ENCODE data around the gene RHOA. TPM values are rescaled to one million over a fixed set of nuclear protein-coding genes. Genes with fewer than 3 reads are reported as not detected.
"Not testable (repeated sequence)": the region's sequence is repeated elsewhere in the genome, so short reads cannot be mapped to it uniquely, and the experiment has no call there.

The RHOA gene
- total RNA-seq, 2 donors from 2014 or later: 274 to 317 TPM

DNA sequence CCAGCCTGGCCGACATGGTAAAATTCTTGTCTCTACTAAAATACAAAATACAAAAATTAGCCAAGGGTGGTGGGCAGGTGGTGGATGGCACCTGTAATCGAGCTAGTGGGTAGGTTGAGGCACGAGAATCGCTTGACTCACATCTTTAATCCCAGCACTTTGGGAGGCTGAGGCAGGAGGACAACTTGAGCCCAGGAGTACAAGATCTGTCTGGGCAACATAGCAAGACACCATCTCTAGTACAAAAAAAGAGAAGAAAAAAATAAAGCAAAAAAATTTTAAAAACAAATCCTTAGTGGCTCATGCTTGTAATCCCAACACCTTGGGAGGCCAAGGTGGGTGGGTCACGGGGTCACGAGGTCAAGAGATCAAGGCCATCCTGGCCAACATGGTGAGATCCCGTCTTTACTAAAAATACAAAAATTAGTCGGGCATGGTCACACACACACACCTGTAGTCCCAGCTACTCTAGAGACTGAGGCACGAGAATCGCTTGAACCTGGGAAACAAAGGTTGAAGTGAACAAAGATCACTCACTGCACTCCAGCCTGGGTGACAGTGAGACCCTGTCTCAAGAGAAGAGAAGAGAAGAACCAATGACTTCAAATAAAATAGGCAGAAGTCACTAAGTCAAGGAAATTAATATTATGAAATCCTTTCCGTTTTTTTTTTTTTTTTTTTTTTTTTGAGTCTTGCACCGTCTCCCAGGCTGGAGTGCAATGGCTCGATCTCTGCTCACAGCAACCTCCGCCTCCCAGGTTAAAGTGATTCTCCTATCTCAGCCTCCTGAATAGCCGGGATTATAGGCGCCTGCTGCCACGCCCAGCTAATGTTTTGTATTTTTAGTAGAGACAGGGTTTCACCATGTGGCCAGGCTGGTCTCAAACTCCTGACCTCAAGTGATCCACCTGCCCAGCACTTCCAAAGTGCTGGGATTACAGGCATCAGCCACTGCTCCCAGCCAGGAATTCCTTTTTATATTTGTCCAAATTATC, 4.9 kb downstream of the RHOA start:
- Mint-ChIP-seq H3K36me3 (ENCODE audit: low read depth) (no peaks in the 10 kb centered on the region), H3K27ac (peak overlapping the region; percentile 74), H3K4me1 (peaks cover 44% of the 10 kb centered on the region), H3K27me3 (no peaks in the 10 kb centered on the region), H3K4me3 (peak overlapping the region; percentile 56)
- DNase-seq (no peak), ATAC-seq (no peak)
- no peaks in the 10 kb centered on the region for H3K9me3 ChIP-seq (ENCODE audit: control insufficient read depth, low read length, poor library complexity, severe bottlenecking)

DNA sequence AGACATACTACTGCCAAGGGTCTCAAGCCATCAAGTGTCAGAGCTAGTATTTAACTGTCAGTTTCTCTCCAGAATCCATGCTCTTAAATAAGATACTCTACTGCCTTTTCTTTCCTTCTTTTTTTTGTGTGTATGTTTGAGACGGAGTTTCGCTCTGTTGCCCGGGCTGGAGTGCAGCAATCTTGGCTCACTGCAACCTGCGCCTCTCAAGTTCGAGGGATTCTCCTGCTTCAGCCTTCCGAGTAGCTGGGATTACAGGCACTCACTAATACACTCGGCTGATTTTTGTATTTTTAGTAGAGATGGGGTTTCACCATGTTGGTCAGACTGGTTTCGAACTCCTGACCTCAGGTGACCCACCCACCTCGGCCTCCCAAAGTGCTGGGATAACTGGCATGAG, 6.2 kb downstream of the RHOA start:
- peak overlapping the region; percentile 42 for H3K4me3 Mint-ChIP-seq

DNA sequence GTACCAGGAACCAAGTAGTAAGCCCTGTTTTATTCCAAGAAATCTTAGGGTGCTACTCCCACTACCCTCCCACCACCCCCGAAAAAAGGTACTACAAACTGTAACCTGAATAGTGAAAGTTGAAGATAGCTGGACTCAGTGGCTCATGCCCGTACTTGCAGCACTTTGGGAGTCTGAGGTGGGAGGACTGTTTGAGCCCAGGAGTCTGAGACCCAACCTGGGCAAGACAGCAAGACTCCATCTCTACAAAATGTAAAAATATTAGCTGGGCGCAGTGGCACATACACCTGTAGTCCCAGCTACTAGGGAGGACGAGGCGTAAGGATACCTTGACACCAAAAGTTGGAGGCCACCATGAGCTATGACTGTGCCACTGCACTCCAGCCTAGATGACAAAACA, 7.9 kb downstream of the RHOA start:
- H3K4me1 Mint-ChIP-seq: peaks cover 42% of the 10 kb centered on the region
- H3K27me3 Mint-ChIP-seq: no peaks in the 10 kb centered on the region
- no peak overlapping the region for H3K4me3 Mint-ChIP-seq
- H3K27ac Mint-ChIP-seq: peak overlapping the region; percentile 6
- DNase-seq (no peak), ATAC-seq (no peak)
- no peaks in the 10 kb centered on the region for H3K9me3 ChIP-seq (ENCODE audit: control insufficient read depth, low read length, poor library complexity, severe bottlenecking)
- H3K36me3 Mint-ChIP-seq (ENCODE audit: low read depth): no peaks in the 10 kb centered on the region

More for the DNA sequence above, 6.2 kb downstream of the RHOA start:
- H3K27me3 Mint-ChIP-seq; H3K36me3 Mint-ChIP-seq (ENCODE audit: low read depth); ATAC-seq; H3K9me3 ChIP-seq (ENCODE audit: control insufficient read depth, low read length, poor library complexity, severe bottlenecking); DNase-seq: not testable (repeated sequence)
- Mint-ChIP-seq H3K27ac (peak overlapping the region; percentile 74), H3K4me1 (peaks cover 46% of the 10 kb centered on the region)

DNA sequence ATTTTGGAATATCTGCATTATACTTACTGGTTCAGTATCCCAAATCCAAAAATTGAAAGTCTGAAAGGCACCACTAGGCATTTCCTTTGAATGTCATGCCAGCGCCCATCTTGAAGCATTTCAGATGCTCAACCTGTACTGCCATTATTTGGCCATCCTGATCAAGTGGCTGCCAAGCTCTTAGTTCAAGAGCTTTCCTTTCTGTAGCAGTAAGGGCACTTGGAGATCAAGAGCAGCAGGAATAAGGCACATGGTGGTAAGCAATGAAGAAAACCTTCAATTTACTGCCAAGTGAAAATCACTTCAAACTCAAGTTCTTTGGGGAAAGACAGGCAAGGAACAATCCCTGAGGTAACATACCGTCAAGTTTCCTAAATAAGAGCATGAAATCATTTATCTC, 10.0 kb downstream of the RHOA start:
- Mint-ChIP-seq H3K27me3 (no peaks in the 10 kb centered on the region), H3K27ac (no peak overlapping the region), H3K36me3 (ENCODE audit: low read depth) (peaks cover 6% of the 10 kb centered on the region), H3K4me1 (peaks cover 44% of the 10 kb centered on the region), H3K4me3 (no peak overlapping the region)
- no peak for ATAC-seq
- no peak for DNase-seq
- H3K9me3 ChIP-seq (ENCODE audit: control insufficient read depth, low read length, poor library complexity, severe bottlenecking): no peaks in the 10 kb centered on the region

DNA sequence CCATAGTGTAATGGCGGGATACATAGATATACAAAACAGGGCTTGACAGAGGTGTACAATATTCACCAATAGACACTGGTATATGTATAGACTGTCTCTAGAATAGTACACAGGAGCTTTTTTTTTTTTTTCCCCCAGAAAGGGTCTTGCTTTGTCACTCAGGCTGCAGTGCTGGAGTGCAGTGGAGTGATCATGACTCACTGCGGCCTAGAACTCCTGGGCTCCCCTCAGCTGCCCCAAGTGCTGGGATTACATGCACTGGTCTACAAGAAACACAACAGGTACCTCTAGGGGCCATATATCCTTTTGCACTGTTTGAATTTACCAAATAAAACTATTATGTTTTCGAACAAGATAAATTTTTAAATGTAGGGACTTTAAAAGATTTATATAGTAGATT, 12.3 kb downstream of the RHOA start:
- Mint-ChIP-seq H3K27me3 (no peaks in the 10 kb centered on the region), H3K36me3 (ENCODE audit: low read depth) (peaks cover 9% of the 10 kb centered on the region), H3K4me3 (peak overlapping the region; percentile 25), H3K27ac (no peak overlapping the region), H3K4me1 (peaks cover 49% of the 10 kb centered on the region)
- ATAC-seq (peak; percentile 23), DNase-seq (no peak)
- no peaks in the 10 kb centered on the region for H3K9me3 ChIP-seq (ENCODE audit: control insufficient read depth, low read length, poor library complexity, severe bottlenecking)

DNA sequence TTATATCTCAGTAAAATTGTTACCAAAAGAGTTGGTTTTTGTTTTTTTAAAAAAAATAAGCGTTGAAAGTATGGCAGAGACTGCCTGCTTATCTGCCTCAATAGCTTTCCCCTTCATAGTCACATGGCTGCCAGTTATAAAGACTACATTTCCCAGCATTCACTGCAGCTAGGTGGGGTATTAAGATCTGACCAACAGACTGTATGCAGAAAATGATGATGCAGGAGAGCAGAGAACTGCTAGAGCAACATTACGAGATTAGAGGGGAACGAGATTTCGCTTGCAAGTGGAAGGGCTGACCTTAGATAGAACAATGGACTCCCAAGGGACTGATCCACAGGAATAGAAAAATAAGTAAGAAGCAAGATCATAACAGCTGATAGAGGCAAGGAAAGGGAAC, 14.3 kb downstream of the RHOA start:
- DNase-seq (no peak), ATAC-seq (peak; percentile 65)
- Mint-ChIP-seq H3K4me1 (peaks cover 54% of the 10 kb centered on the region), H3K4me3 (no peak overlapping the region), H3K27me3 (no peaks in the 10 kb centered on the region), H3K36me3 (ENCODE audit: low read depth) (peaks cover 9% of the 10 kb centered on the region), H3K27ac (peak overlapping the region; percentile 90)
- H3K9me3 ChIP-seq (ENCODE audit: control insufficient read depth, low read length, poor library complexity, severe bottlenecking): no peaks in the 10 kb centered on the region

DNA sequence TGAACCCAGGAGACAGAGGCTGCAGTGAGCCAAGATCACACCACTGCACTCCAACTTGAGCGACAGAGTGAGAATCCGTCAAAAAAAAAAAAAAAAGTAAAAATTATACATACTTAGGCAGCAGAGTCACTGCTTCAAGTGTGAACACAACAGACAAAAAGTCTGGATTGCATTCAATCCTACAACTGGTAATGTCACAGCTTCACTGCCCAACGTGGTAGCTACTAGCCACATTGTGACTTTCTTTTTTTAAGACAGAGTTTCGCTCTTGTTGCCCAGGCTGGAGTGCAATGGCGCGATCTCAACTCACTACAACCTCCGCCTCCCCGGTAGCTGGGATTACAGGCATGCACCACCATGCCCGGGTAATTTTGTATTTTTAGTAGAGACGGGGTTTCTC, 20.5 kb downstream of the RHOA start:
- not testable (repeated sequence) for H3K9me3 ChIP-seq (ENCODE audit: control insufficient read depth, low read length, poor library complexity, severe bottlenecking); H3K4me3 Mint-ChIP-seq; H3K27me3 Mint-ChIP-seq; DNase-seq; ATAC-seq; H3K36me3 Mint-ChIP-seq (ENCODE audit: low read depth)
- Mint-ChIP-seq H3K27ac (peak overlapping the region; percentile 47), H3K4me1 (peaks cover 48% of the 10 kb centered on the region)

DNA sequence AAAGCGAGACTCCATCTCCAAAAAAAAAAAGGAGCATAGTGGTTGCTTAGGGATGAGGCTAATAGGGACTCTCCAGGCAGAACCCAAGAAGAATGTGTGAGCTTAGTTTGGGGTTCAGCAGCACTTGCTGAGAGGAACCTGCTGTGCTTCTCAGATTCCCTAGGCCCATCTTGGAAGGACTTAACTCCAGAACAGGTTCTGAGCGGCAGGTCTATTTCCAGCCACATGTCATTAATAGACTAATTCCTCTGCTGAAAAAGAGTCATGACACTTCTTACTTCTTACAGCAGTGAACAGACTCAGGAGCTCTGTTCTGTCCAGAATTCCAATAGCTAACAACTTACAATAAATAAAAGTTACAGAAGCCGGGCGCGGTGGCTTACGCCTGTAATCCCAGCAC, 22.5 kb downstream of the RHOA start:
- ATAC-seq (no peak), DNase-seq (no peak)
- Mint-ChIP-seq H3K27me3 (no peaks in the 10 kb centered on the region), H3K27ac (peak overlapping the region; percentile 53), H3K4me3 (no peak overlapping the region), H3K4me1 (peaks cover 38% of the 10 kb centered on the region), H3K36me3 (ENCODE audit: low read depth) (no peaks in the 10 kb centered on the region)
- H3K9me3 ChIP-seq (ENCODE audit: control insufficient read depth, low read length, poor library complexity, severe bottlenecking): no peaks in the 10 kb centered on the region

DNA sequence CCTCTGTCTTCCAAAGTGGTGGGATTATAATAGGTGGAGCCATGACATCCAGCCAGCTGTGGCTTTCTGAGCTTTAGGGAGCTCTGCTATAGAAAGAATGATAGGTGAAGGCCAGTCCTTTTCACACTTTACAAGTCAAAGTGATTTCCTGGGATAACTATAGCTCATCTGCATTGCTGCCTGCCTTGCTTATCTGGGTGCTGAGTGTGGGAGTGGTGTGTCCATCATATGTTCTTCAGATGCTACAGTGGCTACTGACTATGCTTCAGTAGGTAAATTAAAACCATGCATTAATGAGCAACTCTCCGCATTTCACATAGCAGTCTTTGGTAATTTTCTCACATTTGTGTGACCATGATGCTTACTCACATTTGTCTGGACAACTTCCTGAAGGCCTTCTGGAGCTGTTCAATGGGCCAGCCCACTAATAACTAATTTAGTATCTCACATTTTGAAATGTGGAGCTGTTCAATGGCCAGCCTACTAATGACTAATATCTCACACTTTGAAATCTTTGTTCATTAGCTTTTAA, 23.4 kb downstream of the RHOA start:
- peaks cover 44% of the 10 kb centered on the region for H3K4me1 Mint-ChIP-seq
- H3K9me3 ChIP-seq (ENCODE audit: control insufficient read depth, low read length, poor library complexity, severe bottlenecking): no peaks in the 10 kb centered on the region
- ATAC-seq: no peak
- peak overlapping the region; percentile 19 for H3K4me3 Mint-ChIP-seq
- no peak for DNase-seq
- H3K27me3 Mint-ChIP-seq: no peaks in the 10 kb centered on the region
- H3K36me3 Mint-ChIP-seq (ENCODE audit: low read depth): no peaks in the 10 kb centered on the region
- peak overlapping the region; percentile 77 for H3K27ac Mint-ChIP-seq

DNA sequence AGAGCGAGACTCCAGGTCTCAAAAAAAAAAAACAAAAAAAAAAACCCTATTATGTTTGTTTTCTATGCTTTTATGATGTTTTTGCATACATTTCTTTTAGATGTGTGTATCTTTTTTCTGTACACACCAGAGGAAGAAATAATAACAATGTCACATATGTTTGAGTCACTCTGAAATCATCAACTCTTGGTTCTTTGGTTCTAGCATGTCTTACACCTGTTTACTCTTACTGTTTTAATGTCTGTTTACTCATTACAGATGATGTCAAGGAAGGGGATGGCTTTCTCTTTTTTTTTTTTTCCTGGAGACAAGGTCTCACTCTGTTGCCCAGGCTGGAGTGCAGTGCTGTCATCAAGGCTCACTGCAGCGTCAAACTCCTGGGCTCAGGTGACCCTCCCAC, 24.1 kb downstream of the RHOA start:
- H3K9me3 ChIP-seq (ENCODE audit: control insufficient read depth, low read length, poor library complexity, severe bottlenecking): no peaks in the 10 kb centered on the region
- peak overlapping the region; percentile 77 for H3K27ac Mint-ChIP-seq
- peaks cover 43% of the 10 kb centered on the region for H3K4me1 Mint-ChIP-seq
- ATAC-seq (no peak), DNase-seq (no peak)
- H3K4me3 Mint-ChIP-seq: no peak overlapping the region
- H3K36me3 Mint-ChIP-seq (ENCODE audit: low read depth): no peaks in the 10 kb centered on the region
- H3K27me3 Mint-ChIP-seq: no peaks in the 10 kb centered on the region

DNA sequence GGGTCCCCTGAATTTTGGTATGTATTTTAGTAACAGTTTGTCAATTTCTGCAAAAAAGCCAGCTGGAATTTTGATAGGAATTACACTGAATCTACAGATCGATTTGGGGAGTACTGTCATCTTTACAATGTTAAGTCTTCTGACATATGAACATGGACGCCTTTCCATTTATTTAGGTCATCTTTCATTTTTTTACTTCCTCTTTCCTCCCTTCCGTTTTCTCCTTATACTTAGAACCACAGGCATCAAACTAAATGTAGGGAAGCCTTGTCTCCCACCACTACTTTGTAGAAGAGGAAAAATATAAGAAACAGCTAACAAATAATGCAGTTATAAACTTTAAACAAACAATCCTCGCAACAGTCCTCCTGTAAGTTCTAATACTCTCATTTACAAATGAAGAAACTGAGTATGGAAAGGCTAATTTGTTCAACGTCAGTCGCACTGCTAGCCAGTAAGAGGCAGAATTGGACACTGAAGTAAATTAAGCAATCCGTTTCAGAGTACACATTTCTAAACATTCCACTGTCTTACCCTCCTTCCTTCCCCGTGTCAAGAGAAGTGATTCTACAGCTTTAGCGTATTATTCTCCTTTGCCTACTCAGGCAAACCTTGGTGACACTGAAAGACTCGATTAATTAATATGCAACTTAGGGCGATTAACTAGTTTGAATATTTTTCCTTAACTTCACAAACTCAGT, 25.6 kb downstream of the RHOA start:
- H3K9me3 ChIP-seq (ENCODE audit: control insufficient read depth, low read length, poor library complexity, severe bottlenecking): no peaks in the 10 kb centered on the region
- Mint-ChIP-seq H3K4me1 (peaks cover 44% of the 10 kb centered on the region), H3K4me3 (peak overlapping the region; percentile 33), H3K36me3 (ENCODE audit: low read depth) (no peaks in the 10 kb centered on the region), H3K27ac (peak overlapping the region; percentile 77), H3K27me3 (no peaks in the 10 kb centered on the region)
- no peak for DNase-seq
- ATAC-seq: no peak

DNA sequence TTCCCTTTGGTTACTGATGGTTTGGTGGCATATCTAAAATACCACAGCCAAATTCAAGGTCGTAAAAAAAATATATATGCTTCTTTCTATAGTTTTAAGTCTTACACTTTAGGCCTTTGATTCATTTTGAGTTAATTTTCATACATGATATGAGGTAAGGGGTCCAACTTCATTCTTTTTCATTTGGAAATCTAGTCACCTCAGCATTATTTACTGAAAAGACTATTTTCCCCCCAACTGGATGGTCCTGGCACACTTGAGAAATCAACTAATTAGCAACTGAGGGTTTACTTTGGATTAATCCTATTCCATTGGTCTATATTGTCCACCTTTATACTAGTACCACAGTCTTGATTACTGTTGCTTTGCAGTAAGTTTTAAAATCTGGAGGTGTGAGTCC, 26.2 kb downstream of the RHOA start:
- peak overlapping the region; percentile 77 for H3K27ac Mint-ChIP-seq
- H3K4me1 Mint-ChIP-seq: peaks cover 43% of the 10 kb centered on the region
- H3K4me3 Mint-ChIP-seq: peak overlapping the region; percentile 33
- DNase-seq: no peak
- no peak for ATAC-seq
- no peaks in the 10 kb centered on the region for H3K9me3 ChIP-seq (ENCODE audit: control insufficient read depth, low read length, poor library complexity, severe bottlenecking)
- no peaks in the 10 kb centered on the region for H3K36me3 Mint-ChIP-seq (ENCODE audit: low read depth)
- no peaks in the 10 kb centered on the region for H3K27me3 Mint-ChIP-seq

DNA sequence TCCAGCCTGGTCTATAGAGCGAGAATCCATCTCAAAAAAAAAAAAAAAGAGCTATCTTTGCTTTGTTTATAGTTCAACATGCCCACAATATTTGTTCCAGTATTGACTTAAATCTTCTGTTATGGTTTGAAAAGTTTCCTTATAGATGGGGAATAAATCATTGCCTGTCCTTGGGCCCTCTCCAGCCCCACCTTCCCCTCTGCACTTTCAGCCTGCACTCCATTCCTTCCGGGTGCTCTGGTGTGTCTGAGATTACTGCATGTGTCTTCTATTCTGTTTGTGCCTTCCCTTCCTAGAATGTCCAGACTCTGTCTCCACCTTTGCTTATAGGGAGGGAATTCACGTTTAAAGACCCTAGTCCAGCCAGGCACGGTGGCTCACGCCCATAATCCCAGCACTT, 28.4 kb downstream of the RHOA start:
- ATAC-seq: no peak
- H3K4me3 Mint-ChIP-seq: peak overlapping the region; percentile 41
- H3K9me3 ChIP-seq (ENCODE audit: control insufficient read depth, low read length, poor library complexity, severe bottlenecking): no peaks in the 10 kb centered on the region
- H3K27ac Mint-ChIP-seq: peak overlapping the region; percentile 70
- H3K27me3 Mint-ChIP-seq: no peaks in the 10 kb centered on the region
- H3K4me1 Mint-ChIP-seq: peaks cover 45% of the 10 kb centered on the region
- H3K36me3 Mint-ChIP-seq (ENCODE audit: low read depth): peaks cover 1% of the 10 kb centered on the region
- DNase-seq: no peak
